Measurements from ENCODE around the gene NEAT1.

Gene NEAT1

DNA sequence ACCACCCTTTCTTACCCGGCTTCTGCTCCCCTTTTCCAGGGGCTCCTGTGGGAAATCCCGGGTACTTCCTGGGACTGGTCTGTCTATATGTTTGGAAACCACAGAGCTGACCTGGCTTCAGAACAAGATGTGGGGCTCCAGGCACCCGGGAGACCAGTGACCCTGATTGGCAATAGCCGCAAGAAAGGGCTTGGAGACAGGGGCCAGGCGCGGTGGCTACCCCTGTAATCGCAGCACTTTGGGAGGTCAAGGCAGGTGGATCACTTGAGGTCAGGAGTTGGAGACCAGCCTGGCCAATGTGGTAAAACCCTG lies 3.2 kb upstream of the NEAT1 start:
- H3K4me3 ChIP-seq (ENCODE audit: low read length) = peak overlapping the region; percentile 63
- DNase-seq (ENCODE audit: low read depth, low spot score) = no peak

DNA sequence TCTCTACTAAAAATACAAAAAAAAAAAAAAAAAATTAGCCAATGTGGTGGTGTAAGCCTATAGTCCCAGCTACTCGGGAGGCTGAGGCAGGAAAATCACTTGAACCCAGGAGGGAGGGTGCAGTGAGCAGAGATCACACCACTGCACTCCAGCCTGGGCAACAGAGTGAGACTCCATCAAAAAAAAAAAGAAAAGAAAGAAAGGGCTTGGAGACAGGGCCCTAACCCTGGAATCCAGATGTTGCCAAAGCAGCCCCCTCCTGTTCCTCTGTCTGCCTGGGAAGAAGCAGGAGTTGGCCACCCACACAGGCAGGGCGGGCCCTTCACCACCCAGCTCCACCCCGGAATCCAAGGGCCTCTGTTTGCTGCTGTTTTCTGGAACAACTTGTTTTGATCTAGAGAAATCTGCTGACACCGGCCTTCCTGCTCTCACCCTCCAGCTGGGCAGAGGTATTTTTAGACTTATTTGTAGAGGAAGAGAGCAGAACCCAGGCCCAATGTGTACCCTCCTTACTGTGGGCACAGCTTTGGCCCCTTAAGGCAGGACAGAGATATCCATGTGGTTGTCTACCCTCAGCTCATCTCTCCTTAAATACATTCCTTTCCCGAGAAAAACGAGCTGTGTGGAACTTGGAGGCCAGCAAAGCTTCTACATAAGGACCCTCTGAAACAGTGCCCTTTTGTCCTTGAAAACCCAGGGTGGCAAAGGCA lies 2.7 kb upstream of the NEAT1 start:
- no peak for DNase-seq (ENCODE audit: low read depth, low spot score)
- H3K4me3 ChIP-seq (ENCODE audit: low read length) = peak overlapping the region; percentile 63

DNA sequence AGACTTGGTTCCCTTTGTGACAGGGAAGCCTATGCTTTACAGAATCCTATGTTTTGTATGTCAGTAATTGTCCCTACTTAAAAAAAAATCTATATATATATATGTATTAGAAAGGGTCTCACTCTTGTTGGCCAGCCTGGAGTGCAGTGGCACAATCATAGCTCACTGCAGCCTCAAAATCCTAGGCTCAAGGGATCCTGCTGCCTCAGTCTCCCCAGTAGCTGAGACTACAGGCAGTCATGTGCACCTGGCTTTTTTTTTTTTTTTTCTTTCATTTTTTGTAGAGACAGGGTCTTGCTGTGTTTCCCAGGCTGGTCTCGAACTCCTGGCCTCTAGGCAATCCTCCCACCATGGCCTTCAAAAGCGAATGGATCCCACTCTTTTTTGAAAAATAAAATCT lies 2.1 kb upstream of the NEAT1 start:
- no peak for DNase-seq (ENCODE audit: low read depth, low spot score)
- no peak overlapping the region; the same call in 1 of the 2 replicates for H3K4me3 ChIP-seq (ENCODE audit: low read length)

DNA sequence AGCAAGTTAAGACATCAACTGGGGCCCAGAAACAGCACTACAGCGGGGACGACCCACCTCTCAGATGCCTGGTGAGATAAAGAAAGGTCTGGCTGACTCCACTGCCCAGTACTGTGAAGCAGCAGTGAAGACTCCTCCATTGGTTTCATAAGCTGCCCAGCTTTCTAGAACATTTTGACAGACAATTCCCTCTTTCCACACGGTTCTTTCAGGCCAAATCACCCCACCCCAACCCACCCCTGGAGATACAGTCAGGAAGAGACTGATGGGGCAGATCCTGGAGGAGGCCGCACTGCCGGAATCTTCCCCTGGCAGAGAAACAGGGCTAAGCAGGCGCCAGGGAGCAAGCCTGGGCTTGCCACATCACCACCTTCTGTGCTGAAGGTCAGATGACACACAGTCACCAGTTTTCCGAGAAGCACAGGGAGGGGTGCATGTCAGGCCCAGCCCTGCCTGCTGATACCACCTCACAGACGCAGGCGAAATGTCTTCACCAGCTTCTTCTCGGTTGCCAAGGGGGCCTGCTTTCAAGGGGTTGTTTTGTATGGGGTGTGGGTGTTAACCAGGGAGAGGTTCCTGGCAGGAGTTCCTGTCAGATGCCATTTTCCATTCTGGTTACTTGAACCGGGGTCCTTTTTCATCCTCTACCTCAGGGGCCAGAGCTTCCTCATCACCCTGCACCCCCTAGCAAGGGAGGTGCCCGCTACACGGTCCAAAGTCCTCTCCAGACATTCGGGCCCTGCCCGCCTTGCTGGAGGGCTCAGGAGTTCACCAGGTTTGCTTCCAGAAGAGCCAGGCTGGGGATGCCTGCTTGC lies 1.4 kb upstream of the NEAT1 start:
- no peak for DNase-seq (ENCODE audit: low read depth, low spot score)
- peak overlapping the region; percentile 78 for H3K4me3 ChIP-seq (ENCODE audit: low read length)

DNA sequence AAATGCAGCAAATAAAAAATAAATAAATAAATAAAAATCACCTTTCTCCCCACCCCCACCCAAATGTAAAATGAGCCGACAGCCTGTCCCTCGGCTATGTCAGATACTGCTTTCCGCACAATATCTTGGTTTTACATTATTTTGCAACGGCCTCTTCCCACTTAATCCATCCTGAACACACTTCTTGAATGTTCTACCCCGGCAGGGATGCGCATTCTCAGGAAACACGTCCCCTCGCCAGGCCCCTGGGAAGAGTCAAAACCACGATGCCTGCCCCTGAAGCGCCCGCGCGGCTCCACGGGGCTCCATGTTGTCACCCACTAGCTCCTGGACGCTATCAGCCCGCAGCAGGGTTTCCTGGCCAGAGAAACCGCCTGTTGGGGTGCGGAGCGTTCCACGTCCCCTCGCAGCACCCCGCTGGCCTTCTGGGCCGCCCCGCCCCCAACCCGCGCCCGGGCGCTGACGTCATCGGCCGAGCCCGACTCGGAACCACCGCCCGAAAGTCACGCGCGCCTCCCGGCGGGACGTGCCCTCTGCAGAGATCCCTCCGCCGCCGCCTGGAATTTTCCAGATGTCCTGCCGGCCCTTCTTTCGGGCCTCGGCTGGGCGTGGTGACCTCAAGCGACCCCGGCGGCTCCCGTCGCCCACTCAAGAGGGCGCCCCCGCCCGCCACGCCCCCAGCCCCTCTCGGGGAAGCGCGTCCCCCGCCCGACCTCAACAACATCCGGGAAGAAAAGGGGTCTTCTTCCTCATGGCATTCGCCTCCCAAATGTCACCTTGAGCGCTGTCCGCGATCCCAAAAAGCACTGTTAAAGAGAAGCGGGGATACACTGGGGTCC lies 585 bp upstream of the NEAT1 start:
- DNase-seq (ENCODE audit: low read depth, low spot score) = peak; percentile 92
- peak overlapping the region; percentile 78 for H3K4me3 ChIP-seq (ENCODE audit: low read length)

DNA sequence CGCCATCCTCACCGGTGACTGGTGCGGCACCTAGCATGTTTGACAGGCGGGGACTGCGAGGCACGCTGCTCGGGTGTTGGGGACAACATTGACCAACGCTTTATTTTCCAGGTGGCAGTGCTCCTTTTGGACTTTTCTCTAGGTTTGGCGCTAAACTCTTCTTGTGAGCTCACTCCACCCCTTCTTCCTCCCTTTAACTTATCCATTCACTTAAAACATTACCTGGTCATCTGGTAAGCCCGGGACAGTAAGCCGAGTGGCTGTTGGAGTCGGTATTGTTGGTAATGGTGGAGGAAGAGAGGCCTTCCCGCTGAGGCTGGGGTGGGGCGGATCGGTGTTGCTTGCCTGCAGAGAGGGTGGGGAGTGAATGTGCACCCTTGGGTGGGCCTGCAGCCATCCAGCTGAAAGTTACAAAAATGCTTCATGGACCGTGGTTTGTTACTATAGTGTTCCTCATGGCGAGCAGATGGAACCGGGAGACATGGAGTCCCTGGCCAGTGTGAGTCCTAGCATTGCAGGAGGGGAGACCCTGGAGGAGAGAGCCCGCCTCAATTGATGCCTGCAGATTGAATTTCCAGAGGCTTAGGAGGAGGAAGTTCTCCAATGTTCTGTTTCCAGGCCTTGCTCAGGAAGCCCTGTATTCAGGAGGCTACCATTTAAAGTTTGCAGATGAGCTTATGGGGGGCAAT lies 1.1 kb downstream of the NEAT1 start:
- H3K4me3 ChIP-seq (ENCODE audit: low read length) = peak overlapping the region; percentile 78
- DNase-seq (ENCODE audit: low read depth, low spot score) = no peak

DNA sequence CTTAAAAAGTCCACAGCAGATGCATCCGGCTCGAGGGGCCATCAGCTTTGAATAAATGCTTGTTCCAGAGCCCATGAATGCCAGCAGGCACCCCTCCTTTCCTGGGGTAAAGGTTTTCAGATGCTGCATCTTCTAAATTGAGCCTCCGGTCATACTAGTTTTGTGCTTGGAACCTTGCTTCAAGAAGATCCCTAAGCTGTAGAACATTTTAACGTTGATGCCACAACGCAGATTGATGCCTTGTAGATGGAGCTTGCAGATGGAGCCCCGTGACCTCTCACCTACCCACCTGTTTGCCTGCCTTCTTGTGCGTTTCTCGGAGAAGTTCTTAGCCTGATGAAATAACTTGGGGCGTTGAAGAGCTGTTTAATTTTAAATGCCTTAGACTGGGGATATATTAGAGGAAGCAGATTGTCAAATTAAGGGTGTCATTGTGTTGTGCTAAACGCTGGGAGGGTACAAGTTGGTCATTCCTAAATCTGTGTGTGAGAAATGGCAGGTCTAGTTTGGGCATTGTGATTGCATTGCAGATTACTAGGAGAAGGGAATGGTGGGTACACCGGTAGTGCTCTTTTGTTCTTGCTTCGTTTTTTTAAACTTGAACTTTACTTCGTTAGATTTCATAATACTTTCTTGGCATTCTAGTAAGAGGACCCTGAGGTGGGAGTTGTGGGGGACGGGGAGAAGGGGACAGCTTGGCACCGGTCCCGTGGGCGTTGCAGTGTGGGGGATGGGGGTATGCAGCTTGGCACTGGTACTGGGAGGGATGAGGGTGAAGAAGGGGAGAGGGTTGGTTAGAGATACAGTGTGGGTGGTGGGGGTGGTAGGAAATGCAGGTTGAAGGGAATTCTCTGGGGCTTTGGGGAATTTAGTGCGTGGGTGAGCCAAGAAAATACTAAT lies 1.9 kb downstream of the NEAT1 start:
- no peak for DNase-seq (ENCODE audit: low read depth, low spot score)
- peak overlapping the region; percentile 78 for H3K4me3 ChIP-seq (ENCODE audit: low read length)

DNA sequence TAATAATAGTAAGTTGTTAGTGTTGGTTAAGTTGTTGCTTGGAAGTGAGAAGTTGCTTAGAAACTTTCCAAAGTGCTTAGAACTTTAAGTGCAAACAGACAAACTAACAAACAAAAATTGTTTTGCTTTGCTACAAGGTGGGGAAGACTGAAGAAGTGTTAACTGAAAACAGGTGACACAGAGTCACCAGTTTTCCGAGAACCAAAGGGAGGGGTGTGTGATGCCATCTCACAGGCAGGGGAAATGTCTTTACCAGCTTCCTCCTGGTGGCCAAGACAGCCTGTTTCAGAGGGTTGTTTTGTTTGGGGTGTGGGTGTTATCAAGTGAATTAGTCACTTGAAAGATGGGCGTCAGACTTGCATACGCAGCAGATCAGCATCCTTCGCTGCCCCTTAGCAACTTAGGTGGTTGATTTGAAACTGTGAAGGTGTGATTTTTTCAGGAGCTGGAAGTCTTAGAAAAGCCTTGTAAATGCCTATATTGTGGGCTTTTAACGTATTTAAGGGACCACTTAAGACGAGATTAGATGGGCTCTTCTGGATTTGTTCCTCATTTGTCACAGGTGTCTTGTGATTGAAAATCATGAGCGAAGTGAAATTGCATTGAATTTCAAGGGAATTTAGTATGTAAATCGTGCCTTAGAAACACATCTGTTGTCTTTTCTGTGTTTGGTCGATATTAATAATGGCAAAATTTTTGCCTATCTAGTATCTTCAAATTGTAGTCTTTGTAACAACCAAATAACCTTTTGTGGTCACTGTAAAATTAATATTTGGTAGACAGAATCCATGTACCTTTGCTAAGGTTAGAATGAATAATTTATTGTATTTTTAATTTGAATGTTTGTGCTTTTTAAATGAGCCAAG lies 2.7 kb downstream of the NEAT1 start:
- peak overlapping the region; percentile 78 for H3K4me3 ChIP-seq (ENCODE audit: low read length)
- DNase-seq (ENCODE audit: low read depth, low spot score) = peak; percentile 74

DNA sequence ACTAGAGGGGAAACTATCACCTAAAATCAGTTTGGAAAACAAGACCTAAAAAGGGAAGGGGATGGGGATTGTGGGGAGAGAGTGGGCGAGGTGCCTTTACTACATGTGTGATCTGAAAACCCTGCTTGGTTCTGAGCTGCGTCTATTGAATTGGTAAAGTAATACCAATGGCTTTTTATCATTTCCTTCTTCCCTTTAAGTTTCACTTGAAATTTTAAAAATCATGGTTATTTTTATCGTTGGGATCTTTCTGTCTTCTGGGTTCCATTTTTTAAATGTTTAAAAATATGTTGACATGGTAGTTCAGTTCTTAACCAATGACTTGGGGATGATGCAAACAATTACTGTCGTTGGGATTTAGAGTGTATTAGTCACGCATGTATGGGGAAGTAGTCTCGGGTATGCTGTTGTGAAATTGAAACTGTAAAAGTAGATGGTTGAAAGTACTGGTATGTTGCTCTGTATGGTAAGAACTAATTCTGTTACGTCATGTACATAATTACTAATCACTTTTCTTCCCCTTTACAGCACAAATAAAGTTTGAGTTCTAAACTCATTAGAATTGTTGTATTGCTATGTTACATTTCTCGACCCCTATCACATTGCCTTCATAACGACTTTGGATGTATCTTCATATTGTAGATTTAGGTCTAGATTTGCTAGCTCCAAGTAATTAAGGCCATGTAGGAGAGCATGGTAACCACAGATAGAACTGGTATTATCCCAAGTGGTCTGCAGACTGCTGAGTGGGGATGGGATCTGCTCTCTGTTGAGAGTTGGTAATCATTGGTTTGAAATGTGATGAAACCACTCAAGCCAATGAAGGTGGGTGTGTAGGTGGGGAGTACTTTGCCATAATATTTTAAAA lies 3.6 kb downstream of the NEAT1 start:
- no peak for DNase-seq (ENCODE audit: low read depth, low spot score)
- no peak overlapping the region for H3K4me3 ChIP-seq (ENCODE audit: low read length)

DNA sequence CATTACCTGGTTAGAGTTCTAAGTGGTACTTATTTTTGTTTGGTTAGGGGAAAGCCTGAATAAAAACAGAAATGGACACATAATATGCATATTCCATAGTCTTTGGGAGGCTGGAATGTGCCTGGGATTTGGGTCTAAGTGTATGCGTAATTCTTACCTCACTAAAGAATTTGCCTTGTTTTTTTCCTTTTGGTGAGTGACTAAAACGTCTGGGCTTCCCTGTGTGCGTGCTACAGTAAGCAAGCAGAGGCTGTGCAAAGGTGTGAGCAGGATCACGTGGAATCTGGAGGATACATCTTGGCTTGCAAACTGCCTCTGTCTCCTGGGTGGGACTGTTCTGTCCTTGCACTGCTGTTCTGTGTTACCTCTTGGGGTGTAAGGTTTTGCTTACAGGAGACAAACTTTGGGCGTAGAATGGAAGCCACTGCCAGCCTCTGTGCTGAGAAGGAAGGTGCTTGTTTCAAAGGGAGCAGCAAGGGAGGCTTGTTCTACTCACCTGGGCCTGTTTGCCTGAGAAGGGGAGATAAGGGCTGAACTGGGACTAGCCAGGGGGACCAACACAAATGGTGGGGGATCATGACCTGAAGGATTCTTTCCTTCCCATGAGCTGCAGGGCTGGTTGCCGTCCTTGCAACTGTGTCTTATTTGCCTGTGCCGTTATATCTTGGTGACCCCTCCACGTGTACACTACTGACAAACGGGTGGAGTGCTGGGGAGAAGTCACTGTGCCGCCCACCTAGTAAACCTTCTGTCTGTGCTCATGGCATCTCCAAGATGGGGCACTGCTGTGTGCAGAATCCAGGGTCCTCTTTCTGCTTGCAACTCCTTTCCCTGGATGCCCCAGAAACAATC lies 4.5 kb downstream of the NEAT1 start:
- DNase-seq (ENCODE audit: low read depth, low spot score) = no peak
- no peak overlapping the region for H3K4me3 ChIP-seq (ENCODE audit: low read length)

DNA sequence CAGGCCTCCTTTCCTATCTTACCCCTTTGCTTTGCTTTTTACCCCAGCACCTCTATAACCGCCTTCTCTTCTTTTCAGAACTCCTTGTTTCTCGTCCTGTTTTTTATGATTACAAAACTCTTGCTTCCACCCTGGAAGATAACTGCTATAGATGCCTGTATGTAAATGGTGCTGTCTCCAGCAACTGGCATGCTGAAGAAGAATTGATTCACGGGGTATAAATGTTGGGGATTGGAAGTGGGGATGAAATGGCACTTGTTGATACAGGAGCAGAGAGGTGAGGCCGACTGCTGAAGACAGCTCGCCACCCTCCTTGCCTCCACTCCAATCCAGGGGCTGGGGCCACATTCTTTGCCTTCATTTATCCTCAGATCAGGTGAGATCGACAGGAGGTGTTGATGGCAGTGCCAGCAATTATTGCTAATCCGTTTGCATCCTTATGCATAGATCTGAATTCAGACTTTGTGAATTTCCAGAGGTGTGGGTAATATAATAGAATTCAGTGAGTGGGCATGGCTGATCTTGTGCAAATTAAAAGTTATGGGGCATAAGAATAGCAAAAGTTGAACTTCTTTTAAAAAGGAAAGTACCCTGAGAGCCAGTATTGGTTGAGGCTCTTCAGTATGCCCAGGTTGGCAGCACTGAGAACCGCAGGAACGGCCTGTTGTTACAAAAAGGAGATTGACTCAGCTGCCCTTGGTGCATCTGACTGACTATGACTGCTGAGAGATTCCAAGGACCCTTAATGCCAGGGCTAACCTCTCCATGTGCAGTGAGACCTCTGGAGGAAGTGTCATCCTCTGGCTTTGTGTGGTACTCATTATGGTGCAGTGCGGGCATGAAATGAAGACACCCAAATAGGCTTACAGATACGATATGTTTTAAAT lies 5.3 kb downstream of the NEAT1 start:
- no peak overlapping the region for H3K4me3 ChIP-seq (ENCODE audit: low read length)
- DNase-seq (ENCODE audit: low read depth, low spot score) = no peak

DNA sequence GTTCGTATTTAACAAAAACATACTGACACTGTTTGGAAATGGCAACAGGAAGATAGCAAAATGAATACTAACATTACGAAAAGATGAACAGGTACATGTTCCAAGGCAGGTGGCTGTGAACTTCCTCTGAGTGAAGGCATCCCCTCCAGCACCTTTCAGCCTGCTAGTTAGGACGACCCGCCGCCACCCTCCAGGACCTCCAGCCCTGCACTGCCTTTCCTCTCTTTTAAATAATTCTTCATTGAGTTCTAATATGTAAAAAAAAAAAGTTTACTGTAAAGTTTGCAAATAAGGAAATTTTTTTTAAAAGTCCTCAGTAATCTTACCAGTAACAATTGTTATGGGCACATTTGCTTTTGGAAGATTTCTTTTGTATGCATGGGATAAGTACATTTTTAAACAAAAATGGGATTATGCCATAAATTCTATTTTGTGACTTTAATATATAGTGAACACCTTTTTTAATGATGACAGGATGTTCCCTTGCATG lies 6.0 kb downstream of the NEAT1 start:
- no peak overlapping the region for H3K4me3 ChIP-seq (ENCODE audit: low read length)
- DNase-seq (ENCODE audit: low read depth, low spot score) = no peak

DNA sequence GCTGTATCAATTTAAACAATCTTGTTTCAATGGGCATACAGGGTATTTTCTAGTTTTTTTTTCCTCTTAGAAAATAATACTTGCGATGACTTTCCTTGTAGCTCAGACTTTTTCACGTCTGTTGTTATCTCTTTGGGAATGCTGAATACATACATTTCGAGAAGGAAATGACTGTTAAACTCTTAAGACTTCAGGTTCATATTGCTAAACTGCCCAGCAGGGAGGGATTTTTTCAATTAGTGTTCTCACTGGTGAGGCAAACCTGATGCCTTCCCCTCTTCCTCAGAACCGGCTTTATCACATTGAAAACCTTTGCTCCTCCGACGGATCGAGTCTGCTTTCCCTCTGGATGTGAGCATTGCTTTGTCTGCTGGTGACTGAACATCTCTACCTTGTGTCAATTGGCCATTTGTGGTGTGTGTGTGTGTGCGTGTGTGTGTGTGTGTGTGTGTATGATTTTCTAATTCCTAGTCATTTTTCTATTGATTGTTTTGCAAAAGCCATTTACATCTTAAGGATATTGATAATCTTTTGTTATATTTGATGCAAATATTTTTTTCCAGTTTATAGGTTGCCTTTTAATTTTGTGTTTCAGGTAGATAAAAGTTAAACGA lies 6.6 kb downstream of the NEAT1 start:
- DNase-seq (ENCODE audit: low read depth, low spot score) = no peak
- no peak overlapping the region for H3K4me3 ChIP-seq (ENCODE audit: low read length)

DNA sequence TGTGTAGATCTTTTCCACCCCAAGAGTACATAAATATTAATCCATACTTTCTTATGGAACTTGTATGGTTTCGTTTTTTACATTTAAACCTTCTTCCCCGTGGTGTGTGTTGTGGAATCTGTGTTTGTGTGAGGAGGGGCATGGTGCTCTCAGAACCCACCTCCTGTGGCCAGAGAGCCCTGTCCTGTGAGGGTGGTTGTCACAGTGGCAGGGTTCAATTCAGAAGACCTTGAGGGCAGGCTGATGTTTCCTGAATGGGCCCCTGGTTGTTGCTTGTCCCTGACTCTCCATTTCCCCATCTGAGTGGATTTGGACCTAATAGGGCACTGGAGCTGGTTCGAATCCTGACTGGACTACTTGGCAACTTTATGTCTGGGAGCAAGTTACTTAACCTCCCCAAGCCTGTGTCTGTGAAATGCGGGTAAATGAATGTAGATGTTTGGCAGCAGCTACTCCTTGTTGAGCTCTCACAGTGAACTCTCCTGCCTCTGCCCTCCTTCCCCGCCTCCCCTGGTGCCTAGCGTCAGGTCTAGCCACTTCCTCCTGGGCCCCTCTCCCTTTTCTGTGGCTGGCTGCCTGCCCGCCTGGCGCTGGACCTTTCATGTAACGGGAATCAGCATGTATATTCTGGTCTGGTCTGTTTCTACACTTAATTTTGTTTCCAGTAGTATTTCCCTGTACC lies 7.3 kb downstream of the NEAT1 start:
- no peak for DNase-seq (ENCODE audit: low read depth, low spot score)
- H3K4me3 ChIP-seq (ENCODE audit: low read length) = peak overlapping the region; percentile 20; the same call in 1 of the 2 replicates

Data from Jurkat, Clone E6-1 (cell line).